GM21825 (cell line): ENCODE measurements around the gene AP4M1.

Source experiments
- ATAC-seq: cut with Tn5 transposase; IDR thresholded peaks from one replicate; pipeline ENCODE4 v1.9.1; 2021; ENCODE audit warnings: mild to moderate bottlenecking, moderate library complexity; ENCODE audit not compliant: unreplicated experiment

Gene AP4M1

DNA sequence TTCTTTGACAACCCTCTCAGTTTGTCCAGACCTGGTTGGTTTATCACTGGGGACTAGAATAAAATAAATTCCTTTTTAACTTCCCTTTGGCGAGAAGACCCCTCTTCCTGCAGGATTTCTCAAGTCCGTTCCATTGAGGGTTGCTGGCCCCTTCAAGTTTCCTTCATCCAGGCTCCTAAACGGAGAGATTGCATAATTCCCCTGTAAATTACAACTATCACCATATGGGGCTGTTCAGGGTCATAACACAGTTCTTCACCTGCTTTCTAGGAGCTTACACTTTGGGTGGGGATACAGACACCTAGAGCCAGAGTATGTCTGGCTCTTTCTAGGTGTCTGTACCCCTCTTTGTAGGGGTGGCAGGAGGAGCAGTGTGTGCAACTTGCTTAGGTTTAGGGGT lies 15.9 kb upstream of the AP4M1 start:
- ATAC-seq, result no peak

GRCh38 chr7:100087055-100087750 lies 14.2 kb upstream of the AP4M1 start:
- no peak for ATAC-seq

- ATAC-seq, result no peak
These were observed 13.3 kb upstream of the AP4M1 start for GRCh38 chr7:100088095-100088620.

DNA sequence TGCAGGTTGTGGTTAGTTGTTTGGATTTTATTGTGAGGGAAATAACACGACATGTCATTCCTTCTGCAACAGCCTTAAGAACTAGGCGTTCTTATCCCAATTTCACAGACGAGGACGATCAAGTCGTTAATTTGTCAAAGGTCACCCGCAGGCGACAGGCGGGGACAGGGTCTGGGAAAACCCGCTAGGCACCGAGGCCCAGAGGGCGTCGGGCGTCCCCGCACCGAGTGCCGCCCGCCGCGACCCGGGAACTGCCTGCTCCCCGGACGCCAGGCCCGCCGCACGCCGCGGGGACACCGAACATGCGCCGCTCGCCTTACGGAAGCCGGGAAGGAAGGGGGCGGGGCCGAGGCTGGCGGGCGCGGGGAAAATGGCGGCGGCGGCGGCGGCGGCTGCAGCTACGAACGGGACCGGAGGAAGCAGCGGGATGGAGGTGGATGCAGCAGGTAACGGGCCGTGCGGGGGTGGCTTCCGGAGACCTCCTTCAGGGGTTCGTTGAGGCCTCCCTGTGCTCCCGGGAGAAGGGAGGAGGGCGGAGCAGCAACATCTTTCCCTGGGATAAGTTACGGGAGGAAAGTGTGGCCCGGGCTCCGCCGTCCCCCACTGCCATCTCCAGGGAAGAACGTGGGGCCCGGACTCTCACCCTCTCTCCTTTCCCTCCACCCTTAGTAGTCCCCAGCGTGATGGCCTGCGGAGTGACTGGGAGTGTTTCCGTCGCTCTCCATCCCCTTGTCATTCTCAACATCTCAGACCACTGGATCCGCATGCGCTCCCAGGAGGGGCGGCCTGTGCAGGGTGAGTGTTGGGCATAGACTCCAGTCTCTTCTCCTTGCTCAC lies 12.6 kb upstream of the AP4M1 start, which contains the start of gene COPS6:
Gene COPS6 (plus strand): TSS at position 349 of the 837 bp plus-strand sequence. CDS start 22 bp downstream, at position 371.
- ATAC-seq, result peak; percentile 62

GRCh38 chr7:100089458-100090196 lies 11.8 kb upstream of the AP4M1 start:
- ATAC-seq, result no peak

DNA sequence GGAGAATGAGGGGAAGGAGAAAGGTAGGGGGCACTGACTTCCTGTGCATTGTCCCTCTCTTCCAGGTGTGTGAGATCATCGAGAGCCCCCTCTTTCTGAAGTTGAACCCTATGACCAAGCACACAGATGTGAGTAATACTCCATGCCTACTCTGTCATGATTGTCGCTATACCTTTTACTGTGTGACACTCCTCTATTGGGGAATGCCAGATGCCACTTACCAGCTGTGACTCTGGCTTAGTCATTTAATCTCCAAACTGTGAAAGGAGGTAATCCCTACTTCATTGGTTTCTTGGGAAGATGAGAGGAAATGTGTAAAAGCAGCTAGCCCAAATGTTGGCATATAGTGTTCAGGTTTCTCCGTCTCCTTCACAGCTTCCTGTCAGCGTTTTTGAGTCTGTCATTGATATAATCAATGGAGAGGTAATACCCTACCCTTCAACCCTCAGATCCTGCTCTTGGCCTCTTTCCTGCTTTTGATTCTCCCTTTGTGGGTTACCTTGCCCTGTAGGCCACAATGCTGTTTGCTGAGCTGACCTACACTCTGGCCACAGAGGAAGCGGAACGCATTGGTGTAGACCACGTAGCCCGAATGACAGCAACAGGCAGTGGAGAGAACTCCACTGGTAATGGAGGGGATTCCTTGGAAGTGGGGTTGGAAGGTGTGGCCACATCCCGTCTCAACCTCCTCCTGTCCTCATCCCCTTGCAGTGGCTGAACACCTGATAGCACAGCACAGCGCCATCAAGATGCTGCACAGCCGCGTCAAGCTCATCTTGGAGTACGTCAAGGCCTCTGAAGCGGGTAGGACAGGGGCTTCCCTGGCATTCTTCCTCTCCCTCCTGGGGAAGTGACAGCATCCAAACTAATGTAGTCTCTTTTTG lies 10.7 kb upstream of the AP4M1 start:
- ATAC-seq, result no peak

DNA sequence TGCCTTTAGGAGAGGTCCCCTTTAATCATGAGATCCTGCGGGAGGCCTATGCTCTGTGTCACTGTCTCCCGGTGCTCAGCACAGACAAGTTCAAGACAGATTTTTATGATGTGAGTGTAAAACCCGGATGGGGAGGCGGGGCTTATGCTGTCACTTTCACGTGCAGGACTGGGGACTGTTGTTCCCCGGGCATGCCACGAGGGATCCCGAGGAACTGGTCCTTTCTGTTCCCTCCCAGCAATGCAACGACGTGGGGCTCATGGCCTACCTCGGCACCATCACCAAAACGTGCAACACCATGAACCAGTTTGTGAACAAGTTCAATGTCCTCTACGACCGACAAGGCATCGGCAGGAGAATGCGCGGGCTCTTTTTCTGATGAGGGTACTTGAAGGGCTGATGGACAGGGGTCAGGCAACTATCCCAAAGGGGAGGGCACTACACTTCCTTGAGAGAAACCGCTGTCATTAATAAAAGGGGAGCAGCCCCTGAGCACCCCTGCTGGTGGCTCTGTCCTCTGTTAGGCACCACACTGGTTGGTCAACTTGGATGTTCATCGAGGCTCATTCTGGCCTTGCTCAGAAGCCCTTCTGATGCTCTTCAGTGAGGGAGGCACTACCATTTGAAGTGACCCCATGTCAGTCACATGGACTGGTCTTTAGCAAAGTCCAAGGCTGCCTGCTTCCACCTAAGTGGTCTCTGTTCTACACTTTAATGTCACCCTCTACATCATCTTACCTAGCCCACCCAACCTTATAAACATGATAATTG lies 9.8 kb upstream of the AP4M1 start:
- ATAC-seq, result no peak

DNA sequence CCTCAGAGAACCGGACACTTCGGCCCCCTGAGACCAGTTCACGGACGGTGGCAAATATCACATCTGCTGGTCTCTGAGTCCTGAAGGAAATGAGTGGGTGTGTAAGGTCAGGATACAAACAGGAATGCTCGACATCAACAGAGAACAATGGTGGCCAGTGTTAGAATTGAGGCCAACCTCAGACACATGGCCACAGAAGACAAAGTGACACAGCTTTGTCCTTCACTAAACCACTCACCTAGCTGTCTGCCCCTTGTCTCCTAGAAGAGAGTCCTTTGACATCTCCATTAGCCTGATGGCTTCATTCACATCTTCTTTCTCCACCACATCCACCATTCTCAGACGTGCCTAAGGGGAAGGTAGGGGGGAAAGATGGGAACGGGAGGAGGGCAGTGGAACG lies 8.4 kb upstream of the AP4M1 start:
- ATAC-seq, result no peak

DNA sequence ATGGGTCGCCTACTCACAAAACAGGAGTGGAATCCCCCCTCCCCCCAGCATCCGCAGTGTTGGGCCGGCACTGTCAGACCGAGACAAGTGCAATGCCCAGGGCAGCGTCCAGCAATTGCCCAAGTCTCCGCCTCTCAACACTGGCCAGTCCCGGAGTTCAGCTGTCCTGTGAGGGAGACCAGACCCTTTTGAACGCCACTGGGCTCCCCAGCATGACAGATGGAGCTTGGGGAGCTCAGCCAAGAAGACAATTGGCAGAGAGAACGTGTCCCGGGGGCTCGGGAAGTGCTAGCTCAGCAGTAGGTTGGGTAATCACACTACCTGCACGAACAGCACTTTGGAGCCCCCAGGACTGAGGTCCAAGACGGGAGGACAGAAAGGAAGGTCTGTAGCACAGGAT lies 7.9 kb upstream of the AP4M1 start:
- ATAC-seq, result no peak

DNA sequence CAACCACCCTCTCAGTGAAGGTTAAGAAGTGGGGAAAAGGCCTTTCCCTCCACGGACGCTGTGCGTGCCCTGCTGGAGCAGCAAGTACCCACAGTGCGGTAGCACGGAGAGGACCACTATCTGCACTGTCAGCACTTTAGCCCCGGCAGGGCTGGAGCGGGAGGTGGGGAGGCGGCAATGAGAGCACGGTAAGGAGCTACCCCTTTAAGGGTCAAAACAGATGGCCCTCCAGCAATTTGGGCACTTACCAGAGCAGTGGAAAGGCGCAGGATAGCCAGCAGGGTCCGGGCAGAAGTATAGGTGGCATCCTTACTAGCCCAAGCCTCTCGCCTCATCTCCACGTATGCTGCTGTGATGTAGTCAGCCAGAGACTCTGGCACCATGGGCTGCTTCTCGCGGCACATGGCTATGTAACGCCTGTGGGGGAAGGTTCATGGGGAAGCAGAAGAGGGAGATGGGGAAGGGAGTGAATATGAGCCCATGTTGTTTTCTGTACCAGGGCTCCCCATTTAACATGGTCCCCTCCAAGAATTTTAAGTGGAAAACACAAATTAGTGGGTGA lies 7.4 kb upstream of the AP4M1 start:
- no peak for ATAC-seq

DNA sequence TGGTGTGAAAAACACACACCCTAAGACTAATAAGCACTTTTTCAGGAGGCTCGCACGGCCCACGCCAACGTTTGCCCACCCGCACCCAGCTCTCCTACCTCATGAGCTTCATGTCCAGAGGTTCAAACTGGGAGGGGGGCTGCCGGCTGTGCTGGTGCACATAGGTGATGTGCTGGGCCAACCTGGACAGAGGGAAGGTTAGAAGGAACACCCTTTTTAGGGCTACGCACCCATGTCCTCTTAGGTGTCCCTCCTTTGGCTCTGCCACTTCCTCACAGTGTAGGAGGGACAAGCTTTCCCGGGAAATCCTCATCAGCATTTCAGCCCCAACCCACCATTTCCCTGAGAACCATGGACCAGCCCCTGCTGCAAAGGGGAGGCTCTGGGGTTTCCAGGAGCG lies 6.2 kb upstream of the AP4M1 start:
- no peak for ATAC-seq

DNA sequence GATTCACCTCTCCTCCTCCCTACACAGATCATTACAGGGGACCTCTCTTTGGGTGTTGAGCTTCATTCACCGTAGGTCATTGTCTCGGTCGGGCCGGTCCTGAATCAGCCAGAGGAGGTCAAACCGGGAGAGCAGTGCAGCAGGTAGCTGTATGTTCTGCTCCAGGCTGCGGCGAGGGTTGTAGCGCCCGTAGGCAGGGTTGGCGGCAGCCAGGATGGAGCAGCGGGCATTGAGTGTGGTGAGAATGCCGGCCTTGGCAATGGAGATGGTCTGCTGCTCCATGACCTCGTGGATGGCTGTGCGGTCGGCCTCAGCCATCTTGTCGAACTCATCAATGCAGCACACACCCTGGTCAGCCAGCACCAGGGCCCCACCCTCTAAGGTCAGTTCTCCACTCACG lies 5.7 kb upstream of the AP4M1 start:
- no peak for ATAC-seq

DNA sequence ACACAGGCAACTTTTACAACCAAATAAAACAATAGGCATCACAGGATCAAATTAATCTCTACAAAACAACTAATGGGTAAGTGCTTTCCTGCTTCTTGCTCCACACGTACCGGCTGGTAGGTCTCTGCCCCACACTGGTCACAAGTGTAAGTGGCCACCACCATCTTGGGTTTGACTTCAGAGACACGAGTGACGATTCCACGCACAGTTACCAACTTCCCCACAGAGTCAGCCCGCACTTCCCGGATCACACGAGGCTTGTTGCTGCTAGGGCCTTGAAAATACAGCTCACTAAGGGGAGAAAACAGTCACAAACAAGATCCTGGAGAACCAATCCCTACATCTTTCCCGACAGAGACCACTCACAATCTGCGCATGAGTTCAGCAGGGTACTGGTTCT lies 2.5 kb upstream of the AP4M1 start:
- ATAC-seq, result no peak

DNA sequence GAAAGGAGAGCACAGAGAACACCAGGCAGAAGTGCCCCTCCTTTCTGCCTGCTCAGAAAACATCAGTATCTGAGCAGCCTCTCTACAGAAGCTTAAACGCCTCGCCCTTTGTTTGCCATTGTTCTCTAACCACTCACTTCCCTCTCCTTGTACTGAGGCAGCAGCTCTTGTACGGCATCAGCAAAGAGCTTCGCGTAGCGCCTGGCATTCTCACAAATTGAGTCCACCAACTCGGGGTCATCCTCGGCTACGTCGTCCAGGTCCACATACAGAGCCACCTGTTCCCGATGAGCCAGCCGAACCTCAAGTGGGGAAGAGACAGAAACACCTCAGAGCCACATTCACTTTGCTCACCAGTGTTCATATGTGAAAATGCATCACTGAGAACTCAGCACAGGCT lies 2.0 kb upstream of the AP4M1 start:
- ATAC-seq, result no peak

DNA sequence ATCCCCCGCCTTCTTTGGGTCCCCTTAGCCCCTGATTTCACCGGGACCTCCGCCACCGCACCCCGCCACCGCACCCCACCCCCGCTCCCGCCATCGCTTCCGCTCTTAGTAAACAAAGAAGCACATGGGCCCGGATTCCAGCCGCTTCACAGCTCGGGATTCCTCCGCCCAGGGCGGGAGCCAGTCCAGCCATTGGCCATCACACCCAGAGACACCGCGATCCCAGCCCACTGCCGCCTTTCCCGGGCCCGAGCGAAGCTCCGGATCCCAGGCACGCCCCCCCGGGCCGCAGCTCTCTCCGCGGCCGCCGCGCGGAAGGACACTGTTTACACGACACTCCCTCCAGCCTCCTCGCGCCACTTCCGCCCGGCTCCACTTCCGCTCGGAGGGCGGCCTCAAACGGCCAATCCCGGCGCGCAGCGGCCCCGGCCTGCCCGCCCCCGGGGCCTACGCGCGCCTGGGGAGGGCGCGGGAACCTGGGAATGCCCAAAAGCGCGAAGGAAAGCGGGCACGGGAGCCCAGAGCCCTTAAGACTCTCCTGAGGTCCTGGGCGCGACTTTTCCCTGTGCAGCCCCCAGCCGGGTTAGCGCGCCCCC lies 925 bp upstream of the AP4M1 start:
- ATAC-seq, result peak; percentile 67

DNA sequence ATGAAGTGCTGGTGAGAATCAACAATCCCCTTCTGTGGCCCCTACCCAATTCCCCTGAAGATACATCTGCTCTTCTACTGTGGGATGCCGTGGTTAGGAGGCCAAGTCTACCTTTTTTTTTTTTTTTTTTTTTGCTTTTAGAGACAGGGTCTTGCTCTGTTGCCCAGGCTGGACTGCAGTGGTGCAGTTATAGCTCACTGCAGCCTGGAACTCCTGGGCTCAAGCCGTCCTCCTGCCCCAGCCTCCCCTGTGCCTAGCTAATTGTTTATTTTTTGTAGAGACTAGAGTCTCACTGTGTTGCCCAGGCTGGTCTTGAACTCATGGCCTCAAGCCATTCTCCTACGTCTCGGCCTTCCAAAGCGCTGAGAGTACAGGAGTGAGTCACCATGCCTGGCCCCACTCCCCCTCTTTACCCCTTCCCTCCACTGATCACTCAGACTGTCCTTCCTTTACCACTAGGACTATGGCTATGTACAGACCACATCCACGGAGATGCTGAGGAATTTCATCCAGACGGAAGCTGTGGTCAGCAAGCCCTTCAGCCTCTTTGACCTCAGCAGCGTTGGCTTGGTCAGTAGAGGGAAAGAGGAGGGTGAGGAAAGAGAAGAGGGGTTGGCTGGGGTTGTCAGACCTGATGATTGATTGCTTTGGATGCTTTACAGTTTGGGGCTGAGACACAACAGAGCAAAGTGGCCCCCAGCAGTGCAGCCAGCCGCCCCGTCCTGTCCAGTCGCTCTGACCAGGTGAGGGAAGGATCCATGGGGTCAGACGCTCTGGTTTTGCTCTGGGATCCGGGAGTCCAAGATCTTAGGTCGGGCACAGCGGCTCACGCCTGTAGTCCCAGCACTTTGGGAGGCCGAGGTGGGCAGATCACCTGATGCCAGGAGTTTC lies 1.8 kb downstream of the AP4M1 start:
- no peak for ATAC-seq

DNA sequence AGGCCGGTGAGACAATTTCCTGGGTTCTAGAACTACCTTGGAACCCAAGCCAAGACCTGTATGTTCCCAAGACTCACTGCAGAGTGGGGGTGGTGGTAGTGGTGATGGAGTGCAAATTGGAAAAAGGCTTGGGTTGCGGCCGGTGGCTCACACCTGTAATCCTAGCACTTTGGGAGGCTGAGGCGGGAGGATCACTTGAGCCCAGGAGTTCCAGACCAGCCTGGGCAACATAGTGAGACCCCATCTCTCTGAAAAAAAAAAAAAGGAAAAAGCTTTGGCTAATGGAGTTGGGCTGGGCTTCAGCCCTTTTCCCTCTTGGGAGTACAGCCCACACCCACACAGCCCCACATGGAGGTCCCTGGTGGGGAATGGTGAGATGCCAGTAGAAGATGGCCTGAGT lies 4.1 kb downstream of the AP4M1 start:
- no peak for ATAC-seq

DNA sequence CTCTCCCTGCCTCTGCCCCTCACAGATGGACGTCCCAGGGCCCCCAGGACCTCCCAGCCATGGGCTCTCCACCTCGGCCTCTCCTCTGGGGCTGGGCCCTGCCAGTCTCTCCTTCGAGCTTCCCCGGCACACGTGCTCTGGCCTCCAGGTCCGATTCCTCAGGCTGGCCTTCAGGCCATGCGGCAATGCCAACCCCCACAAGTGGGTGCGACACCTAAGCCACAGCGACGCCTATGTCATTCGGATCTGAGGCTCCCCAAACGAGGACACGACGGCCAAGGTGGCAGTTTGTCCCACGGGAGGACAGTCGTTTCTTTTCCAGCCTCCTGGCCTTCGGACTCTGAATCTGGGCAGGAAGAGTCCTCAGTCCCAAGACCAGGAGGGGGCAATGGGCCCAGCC lies 5.2 kb downstream of the AP4M1 start:
- ATAC-seq, result no peak
